Measurements from ENCODE around the gene NTHL1. TPM values are rescaled to one million over a fixed set of nuclear protein-coding genes. Genes with fewer than 3 reads are reported as not detected.

Gene NTHL1
- total RNA-seq, 1 donor from 2014 or later = 50.7 TPM

DNA sequence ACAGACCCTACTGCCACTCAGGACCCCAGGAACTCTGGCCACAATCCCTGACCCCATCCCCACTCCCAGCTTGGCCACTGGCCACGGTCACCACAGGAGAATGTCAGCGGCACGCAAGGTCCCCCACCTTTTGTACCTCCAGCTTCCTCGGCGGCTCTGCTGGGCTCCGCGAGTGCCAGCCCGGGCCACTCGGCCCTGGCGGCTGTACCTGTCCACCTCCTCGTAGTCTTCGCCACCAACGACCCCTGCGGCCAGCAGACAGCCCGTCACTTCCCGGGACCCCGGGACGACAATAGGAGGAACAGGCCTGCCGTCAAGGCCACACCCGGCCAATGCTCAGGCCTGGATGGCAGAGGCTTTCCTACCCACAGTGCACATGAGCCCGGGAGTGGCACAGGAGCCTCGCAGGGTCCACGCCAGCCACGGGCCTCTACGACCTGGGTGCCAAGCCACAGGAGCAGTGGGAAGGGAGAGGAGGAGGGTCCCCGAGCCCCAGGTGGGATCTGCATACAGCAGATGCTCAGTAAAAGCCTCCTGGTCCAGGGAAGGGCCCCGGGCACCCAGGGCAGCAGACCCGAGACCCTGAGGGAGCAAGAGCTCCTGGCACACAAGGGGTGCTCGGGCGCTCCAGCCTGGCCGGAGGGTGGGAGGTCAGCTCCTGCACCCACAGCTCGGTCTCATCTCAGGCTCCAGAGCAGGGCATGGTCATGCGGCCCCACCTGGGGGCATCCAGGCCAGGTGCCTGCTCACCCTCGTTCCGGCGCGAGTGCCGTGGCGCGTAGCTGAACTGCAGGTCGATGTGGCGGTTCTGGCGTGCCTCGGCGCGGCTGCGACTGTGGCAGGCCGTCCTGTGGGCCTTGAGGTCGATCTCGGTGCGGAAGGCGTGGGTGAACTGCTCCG, 45.9 kb downstream of the NTHL1 start:
- Mint-ChIP-seq H3K27me3 (ENCODE audit: low read depth) (no peaks in the 10 kb centered on the region), H3K4me1 (peaks cover 4% of the 10 kb centered on the region), H3K4me3 (no peak overlapping the region), H3K27ac (ENCODE audit: unreplicated experiment) (no peak overlapping the region), H3K9me3 (no peaks in the 10 kb centered on the region), H3K36me3 (ENCODE audit: low read depth) (peaks cover 2% of the 10 kb centered on the region)
- no peak for DNase-seq (ENCODE audit: low read depth, low spot score)
- no peak for TF ChIP-seq CTCF (conservative IDR thresholded peaks at IDR 0.05)

GRCh38 chr16:2001035-2001434, 46.6 kb downstream of the NTHL1 start:
- DNase-seq (ENCODE audit: low read depth, low spot score) = no peak
- Mint-ChIP-seq H3K9me3 (no peaks in the 10 kb centered on the region), H3K4me3 (no peak overlapping the region), H3K27ac (ENCODE audit: unreplicated experiment) (no peak overlapping the region), H3K27me3 (ENCODE audit: low read depth) (peaks cover 2% of the 10 kb centered on the region), H3K36me3 (ENCODE audit: low read depth) (peaks cover 2% of the 10 kb centered on the region), H3K4me1 (peaks cover 2% of the 10 kb centered on the region)
- TF ChIP-seq CTCF (conservative IDR thresholded peaks at IDR 0.05) = no peak

- no peak for DNase-seq (ENCODE audit: low read depth, low spot score)
- Mint-ChIP-seq H3K9me3 (no peaks in the 10 kb centered on the region), H3K36me3 (ENCODE audit: low read depth) (peaks cover 7% of the 10 kb centered on the region), H3K27me3 (ENCODE audit: low read depth) (peaks cover 9% of the 10 kb centered on the region), H3K4me1 (no peaks in the 10 kb centered on the region), H3K4me3 (no peak overlapping the region), H3K27ac (ENCODE audit: unreplicated experiment) (no peak overlapping the region)
- no peak for TF ChIP-seq CTCF (conservative IDR thresholded peaks at IDR 0.05)
Measured at GRCh38 chr16:1999866-2000514, 47.6 kb downstream of the NTHL1 start.

GRCh38 chr16:1998852-1999801, 48.5 kb downstream of the NTHL1 start:
- Mint-ChIP-seq H3K4me3 (no peak overlapping the region), H3K36me3 (ENCODE audit: low read depth) (peaks cover 7% of the 10 kb centered on the region), H3K9me3 (no peaks in the 10 kb centered on the region), H3K27me3 (ENCODE audit: low read depth) (peaks cover 10% of the 10 kb centered on the region), H3K27ac (ENCODE audit: unreplicated experiment) (no peak overlapping the region), H3K4me1 (no peaks in the 10 kb centered on the region)
- TF ChIP-seq CTCF (conservative IDR thresholded peaks at IDR 0.05) = no peak
- DNase-seq (ENCODE audit: low read depth, low spot score) = no peak

DNA sequence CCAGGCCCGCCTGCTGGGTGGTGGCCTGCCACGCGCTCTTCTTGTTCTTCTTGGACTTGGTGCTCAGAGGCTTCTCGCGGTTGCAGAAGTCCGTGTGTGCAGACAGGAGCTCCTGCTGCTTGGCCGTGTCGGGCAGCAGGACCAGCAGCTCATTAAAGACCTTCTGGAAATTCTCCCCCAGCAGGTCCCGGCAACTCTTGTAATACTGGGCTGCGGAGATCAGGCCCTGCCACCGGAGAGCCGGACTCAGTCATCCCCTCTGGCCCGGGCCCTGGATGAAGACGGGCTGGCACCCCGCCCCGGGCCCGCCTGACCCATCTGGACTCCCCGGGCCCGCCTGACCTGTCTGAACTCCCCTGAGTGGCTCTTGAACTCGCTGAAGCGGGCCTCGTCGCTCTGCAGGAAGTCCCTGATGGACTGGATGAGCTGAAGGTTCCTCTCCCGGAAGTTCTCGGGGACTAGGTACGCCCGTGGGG, 49.2 kb downstream of the NTHL1 start:
- no peak for DNase-seq (ENCODE audit: low read depth, low spot score)
- TF ChIP-seq CTCF (conservative IDR thresholded peaks at IDR 0.05) = no peak
- H3K27me3 Mint-ChIP-seq (ENCODE audit: low read depth) = peaks cover 17% of the 10 kb centered on the region
- no peaks in the 10 kb centered on the region for H3K4me1 Mint-ChIP-seq
- no peak overlapping the region for H3K4me3 Mint-ChIP-seq
- no peaks in the 10 kb centered on the region for H3K9me3 Mint-ChIP-seq
- peaks cover 9% of the 10 kb centered on the region for H3K36me3 Mint-ChIP-seq (ENCODE audit: low read depth)
- H3K27ac Mint-ChIP-seq (ENCODE audit: unreplicated experiment) = no peak overlapping the region

All from neural crest cell (in vitro differentiated cells).